ENCODE data around the gene TGM3.
A peak's percentile ranks its signal among the peaks of the same experiment; 100 is the strongest.

Gene TGM3

DNA sequence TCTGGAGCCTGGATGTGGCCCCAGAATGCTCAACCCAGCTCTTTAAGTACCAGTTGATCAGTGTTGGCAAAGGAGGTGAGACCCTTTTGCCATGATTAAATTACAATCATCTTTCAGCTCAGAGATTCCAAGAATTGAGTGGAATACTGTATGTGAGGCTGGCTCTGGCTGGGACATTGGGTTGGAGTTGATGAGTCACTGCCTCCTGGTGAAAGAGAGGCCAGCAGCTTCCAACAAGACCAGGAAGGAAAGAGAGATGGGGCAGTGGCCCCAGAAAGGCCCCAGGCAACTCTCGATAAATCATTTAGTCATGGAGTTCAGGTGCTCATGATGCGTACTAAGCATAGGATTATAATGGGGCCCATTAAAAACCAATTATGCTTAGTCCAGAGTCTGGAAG, 87.0 kb downstream of the TGM3 start:
- no peak for DNase-seq

DNA sequence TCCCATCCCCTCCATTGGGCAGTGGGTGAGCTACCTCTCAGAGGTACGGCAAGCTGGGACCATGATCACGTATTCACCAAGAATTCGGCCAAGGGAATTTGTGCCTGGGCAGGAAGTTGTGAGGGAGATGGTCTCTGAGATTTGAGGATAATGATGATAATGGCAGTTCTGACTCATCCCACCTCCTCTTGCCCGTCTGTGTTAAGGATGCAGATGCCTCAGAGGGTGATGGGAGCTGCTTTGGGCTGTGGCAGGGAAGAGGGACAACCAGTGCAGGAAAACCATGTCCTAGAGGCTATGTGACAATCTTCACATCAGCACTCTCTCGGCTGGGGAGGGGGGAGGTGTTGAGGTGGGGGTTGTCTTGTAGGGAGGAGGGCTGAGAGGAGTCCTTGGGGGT, 89.2 kb downstream of the TGM3 start:
- DNase-seq, result no peak

DNA sequence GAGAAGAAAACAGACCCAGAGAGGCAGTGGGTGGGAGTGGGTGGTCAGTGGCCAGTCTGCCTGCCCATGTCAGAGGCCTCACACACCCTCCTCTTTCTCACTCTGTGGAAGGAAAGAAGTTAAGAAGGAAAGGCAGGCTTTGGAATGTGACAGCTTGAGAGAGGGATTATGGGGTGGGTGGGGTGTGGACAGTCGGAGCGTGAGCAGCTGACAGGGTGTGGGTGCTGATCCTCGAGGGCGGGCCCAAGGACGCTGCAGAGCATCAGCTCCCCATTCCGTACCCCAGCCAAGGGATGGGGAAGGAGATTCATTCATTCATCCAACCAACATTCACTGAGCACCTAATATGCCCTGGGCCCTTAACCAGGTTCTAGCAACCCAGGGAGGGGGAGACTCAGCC, 89.7 kb downstream of the TGM3 start:
- DNase-seq, result peak in 1 of 2 experiments; percentile 25

DNA sequence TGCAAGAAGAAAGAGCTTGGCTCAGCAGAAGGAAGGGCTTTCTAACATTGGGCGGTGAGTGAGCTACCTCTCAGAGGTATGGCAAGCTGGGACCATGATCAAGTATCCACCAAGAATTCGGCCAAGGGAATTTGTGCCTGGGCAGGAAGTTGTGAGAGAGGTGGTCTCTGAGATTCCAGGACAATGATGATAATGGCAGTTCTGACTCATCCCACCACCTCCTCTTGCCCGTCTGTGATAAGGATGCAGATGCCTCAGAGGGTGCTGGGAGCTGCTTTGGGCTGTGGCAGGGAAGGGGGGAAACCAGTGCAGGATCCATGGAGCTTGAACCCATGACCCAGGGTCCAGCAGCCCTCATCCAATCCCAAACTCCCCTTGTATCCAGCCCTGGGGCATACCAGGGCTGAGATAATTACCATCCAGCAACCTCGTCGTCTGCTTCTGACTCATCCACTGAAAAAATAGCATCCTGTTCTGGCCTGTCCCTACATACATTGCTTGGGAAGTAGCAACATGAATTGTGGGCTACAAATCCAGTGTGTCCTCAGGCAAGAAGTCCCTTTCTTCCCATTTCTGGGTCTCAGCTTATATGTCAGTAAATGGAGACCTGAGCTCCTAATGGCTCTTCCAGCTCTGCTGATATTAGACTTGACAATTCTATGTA, 90.8 kb downstream of the TGM3 start:
- DNase-seq, result no peak

DNA sequence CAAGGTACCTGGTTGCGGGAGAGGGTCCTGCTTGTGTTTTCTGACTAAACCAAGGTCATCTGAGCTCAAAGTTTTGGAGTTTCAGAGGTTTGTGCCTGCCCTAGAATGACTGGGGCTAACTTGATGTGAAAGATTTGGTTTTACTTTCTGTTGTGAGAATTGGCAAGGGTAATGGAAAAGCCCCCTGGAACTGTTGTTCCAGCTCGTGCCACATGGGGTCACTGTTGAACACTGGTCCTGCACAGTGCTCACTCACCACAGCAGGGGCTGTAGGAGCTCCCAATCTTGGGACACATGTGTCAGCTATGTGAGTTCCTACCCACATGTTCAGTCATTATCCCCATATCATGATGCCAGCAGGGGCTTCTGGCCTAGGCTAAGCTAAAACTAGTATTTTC, 91.4 kb downstream of the TGM3 start:
- peak; percentile 40 to 69 for DNase-seq

DNA sequence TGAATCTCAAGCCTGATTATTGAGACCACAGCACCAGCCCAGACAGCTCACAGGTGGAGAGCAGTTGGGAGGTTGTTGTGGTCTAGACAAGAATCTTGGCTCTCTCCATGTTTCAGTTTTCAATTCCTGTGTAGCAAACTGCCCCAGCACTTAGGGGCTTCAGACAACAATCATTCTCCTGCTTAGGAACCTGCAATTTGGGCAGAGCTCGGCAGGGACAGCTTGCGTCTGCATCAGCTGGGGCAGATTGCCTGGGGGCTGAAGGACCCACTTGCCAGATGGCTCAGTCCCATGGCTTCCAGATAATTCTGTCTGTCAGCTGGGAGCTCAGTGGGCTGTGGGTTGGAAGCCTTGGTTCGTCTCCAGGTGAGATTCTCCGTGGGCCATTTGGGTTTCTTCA, 91.8 kb downstream of the TGM3 start:
- DNase-seq, result peak; percentile 59 to 82
